Measurements from ENCODE around the gene DUS1L.

Gene DUS1L

DNA sequence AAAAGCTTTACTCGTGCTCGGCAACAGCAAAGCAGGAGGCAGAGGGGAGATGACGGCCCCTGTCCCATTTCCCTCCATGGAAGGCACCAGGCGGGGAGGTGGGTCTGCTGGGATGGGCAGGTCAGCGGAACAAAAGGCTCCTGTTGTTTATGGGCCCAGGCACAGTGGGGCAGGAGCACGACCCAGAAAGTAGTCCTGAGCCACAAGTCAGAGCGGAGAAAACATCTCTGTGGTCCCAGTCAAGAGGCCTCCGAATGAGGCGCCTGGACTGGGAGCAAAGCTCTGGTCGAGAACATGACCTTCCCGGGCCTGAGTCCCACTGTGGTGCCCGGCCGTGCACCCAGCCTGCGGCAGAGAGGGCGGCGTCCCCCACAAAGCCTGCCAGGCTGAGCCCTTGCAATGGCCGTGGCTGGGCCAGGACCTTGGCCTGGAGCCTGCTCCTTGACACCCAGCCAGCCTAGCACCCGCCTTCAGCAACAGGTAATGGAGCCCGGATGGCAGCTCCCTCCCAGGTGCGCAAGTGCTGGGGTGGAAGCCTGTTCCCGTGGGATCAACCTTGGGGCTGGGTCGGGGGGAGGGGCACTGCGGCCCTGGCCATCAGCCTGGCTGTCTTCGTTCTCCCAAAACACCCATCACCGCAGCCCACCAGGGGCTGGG, 17.6 kb downstream of the DUS1L start:
- Histone ChIP-seq H3K27me3 (no peaks in the 10 kb centered on the region), H3K27ac (no peak overlapping the region), H3K36me3 (peaks cover 15 to 39% (median 34%) of the 10 kb centered on the region in 3 donors), H3K4me1 (peaks cover 6 to 30% (median 21%) of the 10 kb centered on the region in 4 donors), H3K4me3 (no peak overlapping the region), H3K9me3 (no peaks in the 10 kb centered on the region)
- intact Hi-C loops (cut with DNase I; ENCODE audit: low total_unique reads): no loop called here
- TF ChIP-seq, protein P1, sequence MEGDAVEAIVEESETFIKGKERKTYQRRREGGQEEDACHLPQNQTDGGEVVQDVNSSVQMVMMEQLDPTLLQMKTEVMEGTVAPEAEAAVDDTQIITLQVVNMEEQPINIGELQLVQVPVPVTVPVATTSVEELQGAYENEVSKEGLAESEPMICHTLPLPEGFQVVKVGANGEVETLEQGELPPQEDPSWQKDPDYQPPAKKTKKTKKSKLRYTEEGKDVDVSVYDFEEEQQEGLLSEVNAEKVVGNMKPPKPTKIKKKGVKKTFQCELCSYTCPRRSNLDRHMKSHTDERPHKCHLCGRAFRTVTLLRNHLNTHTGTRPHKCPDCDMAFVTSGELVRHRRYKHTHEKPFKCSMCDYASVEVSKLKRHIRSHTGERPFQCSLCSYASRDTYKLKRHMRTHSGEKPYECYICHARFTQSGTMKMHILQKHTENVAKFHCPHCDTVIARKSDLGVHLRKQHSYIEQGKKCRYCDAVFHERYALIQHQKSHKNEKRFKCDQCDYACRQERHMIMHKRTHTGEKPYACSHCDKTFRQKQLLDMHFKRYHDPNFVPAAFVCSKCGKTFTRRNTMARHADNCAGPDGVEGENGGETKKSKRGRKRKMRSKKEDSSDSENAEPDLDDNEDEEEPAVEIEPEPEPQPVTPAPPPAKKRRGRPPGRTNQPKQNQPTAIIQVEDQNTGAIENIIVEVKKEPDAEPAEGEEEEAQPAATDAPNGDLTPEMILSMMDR (IDR thresholded peaks at IDR 0.05): no peak
- no peak for DNase-seq

DNA sequence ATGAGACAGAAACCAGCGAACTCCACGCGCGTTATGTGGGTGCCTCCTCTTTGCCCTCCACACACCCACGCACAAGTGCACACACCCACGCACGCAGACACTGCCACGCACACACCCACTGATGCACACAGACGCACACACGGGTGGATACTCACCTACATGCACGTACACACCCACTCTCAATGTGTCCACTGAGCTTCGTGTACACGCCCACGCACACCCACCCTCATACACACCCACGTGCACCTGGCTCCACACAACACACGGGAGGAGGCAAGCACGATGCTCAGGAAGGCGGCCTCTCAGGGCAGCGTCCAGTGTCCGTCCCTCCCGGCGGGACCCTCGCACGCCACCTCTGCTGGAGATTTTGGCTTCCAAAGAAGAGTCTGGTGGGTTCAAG, 18.2 kb downstream of the DUS1L start:
- H3K9me3 ChIP-seq: no peaks in the 10 kb centered on the region
- no peak for DNase-seq
- peaks cover 15 to 39% (median 34%) of the 10 kb centered on the region in 3 donors for H3K36me3 ChIP-seq
- no peak overlapping the region for H3K4me3 ChIP-seq
- no peaks in the 10 kb centered on the region for H3K27me3 ChIP-seq
- H3K4me1 ChIP-seq: peaks cover 2 to 23% (median 15%) of the 10 kb centered on the region in 4 donors
- no peak overlapping the region for H3K27ac ChIP-seq
- TF ChIP-seq, protein P1 (IDR thresholded peaks at IDR 0.05): no peak
- intact Hi-C loops (cut with DNase I; ENCODE audit: low total_unique reads): no loop called here

DNA sequence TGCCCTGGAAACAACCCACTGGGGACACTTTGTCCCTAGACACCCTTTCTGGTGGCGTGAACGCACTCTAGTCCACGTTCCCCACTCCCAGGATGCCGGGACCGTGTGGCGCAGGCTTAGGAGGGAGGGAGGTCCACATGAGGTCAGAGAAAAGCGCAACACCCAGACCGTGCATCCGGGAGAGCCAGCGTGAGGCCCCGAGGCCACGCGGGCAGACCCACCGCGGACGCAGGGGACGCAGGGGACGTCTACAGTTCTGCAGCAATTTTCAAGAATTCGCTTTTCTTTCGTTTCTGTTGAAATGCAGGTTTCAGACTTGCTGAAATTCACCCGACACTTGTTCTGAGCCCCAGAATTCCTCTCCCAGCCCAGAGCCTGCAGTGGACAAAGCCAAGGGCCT, 18.7 kb downstream of the DUS1L start:
- peaks cover 15 to 39% (median 34%) of the 10 kb centered on the region in 3 donors for H3K36me3 ChIP-seq
- H3K4me3 ChIP-seq: no peak overlapping the region
- TF ChIP-seq, protein P1 (IDR thresholded peaks at IDR 0.05): no peak
- H3K4me1 ChIP-seq: peaks cover 0 to 19% (median 12%) of the 10 kb centered on the region in 4 donors
- H3K27me3 ChIP-seq: no peaks in the 10 kb centered on the region
- no peak overlapping the region for H3K27ac ChIP-seq
- DNase-seq: no peak
- H3K9me3 ChIP-seq: no peaks in the 10 kb centered on the region
- intact Hi-C loops (cut with DNase I; ENCODE audit: low total_unique reads): no loop called here

DNA sequence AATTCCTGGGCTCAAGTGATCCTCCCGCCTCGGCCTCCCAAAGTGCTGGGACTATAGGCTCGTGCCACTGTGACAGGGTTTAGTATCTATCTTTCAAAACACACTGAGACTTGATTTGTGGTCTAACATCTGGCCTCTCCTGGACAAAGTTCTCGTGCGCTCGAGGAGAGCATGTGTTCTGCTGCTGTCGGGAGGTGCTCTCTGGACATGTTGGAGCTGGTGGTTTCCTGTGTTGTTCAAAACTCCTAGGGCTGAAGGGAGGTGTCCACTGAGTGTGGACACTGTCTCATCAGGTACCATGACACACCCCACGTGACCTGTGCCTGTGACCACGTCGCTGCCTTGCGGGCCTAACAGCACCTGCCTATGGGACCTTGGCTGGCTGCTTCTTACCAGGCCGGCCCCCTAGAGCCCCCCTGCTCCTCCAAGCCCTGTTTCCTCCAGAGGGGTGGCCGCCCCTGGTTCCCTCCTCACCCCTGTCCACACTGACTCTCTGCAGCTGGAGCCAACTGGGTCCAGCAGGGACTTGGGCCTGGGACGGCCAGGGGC, 19.6 kb downstream of the DUS1L start:
- H3K4me1 ChIP-seq: peaks cover 0 to 18% (median 11%) of the 10 kb centered on the region in 4 donors
- intact Hi-C loops (cut with DNase I; ENCODE audit: low total_unique reads): no loop called here
- H3K4me3 ChIP-seq: no peak overlapping the region
- peaks cover 15 to 39% (median 34%) of the 10 kb centered on the region in 3 donors for H3K36me3 ChIP-seq
- H3K27me3 ChIP-seq: no peaks in the 10 kb centered on the region
- DNase-seq: no peak
- H3K9me3 ChIP-seq: no peaks in the 10 kb centered on the region
- no peak overlapping the region for H3K27ac ChIP-seq
- TF ChIP-seq, protein P1 (IDR thresholded peaks at IDR 0.05): no peak

DNA sequence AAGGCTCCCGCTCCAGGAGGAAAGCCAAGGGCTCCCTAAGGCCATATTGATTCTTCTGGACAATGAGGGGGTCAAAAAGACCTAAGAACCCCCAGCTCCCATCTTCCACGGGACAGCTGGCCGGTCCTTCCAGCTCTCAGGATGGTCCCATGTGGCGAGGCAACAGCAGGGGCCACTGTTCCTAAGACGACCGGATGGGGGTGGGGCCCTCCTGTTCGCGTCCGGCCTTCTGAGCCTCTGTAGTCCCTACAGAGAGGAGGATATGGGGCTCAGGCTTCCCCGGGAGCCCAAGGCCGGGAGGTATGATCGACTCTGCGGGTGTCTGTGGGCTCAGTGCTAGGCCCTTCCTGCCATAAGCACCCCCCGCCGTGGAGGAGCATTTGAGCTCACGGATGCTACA, 22.1 kb downstream of the DUS1L start:
- H3K36me3 ChIP-seq: peaks cover 11 to 20% (median 15%) of the 10 kb centered on the region in 3 donors
- no peak overlapping the region for H3K27ac ChIP-seq
- H3K27me3 ChIP-seq: no peaks in the 10 kb centered on the region
- TF ChIP-seq, protein P1 (IDR thresholded peaks at IDR 0.05): no peak
- no peak for DNase-seq
- intact Hi-C loops (cut with DNase I; ENCODE audit: low total_unique reads): no loop called here
- H3K4me1 ChIP-seq: no peaks in the 10 kb centered on the region
- H3K9me3 ChIP-seq: no peaks in the 10 kb centered on the region
- H3K4me3 ChIP-seq: no peak overlapping the region

Measured in tibial artery (tissue), 4 donors.